CD4-positive, alpha-beta T cell (primary cell): ENCODE data around the gene LNX1. TPM values are rescaled to one million over a fixed set of nuclear protein-coding genes. Genes with fewer than 3 reads are reported as not detected.

Source experiments
- ATAC-seq: fragments of 200-7000 bp; cut with Tn5 transposase; one replicate; pipeline ENCODE4 v1.10.0; 2022; ENCODE audit warnings: mild to moderate bottlenecking; ENCODE audit not compliant: poor library complexity
- CTCF ChIA-PET: fragments of 350-600 bp; sonication (Branson Sonifier 250); formaldehyde crosslinking; loops from one replicate; lab custom pipeline; 2021; ENCODE audit warnings: antibody characterized with exemption, inconsistent platforms; lab: Charles Lee
- POLR2A ChIA-PET: fragments of 350-600 bp; sonication (Branson Sonifier 250); formaldehyde crosslinking; loops from one replicate; lab custom pipeline; 2021; ENCODE audit warnings: antibody characterized with exemption, inconsistent platforms; lab: Charles Lee
- DNase-seq, 14 experiments: peaks; one replicate each; pipeline ENCODE4 v3.0.0-alpha.2; 2013 to 2020; ENCODE audit warnings: mixed read lengths in 2 of 14
- H3K27ac ChIP-seq, 2 donors: one replicate each; pipeline versions ENCODE4 v1.5.1 to v1.7.0; 2013; ENCODE audit warnings: low read length in 2 of 2, low read depth in 1 of 2, mild to moderate bottlenecking in 1 of 2
- H3K27me3 ChIP-seq, 2 experiments: 1 replicate in 1 of 2; 2 replicates in 1 of 2; pipeline versions ENCODE4 v1.6.1 to v1.7.0; 2013; ENCODE audit warnings: low read length in 2 of 2, control low read depth in 1 of 2, mild to moderate bottlenecking in 1 of 2, moderate library complexity in 1 of 2; ENCODE audit not compliant: insufficient read depth in 2 of 2, control insufficient read depth in 1 of 2
- H3K36me3 ChIP-seq: one replicate; pipeline ENCODE4 v1.6.1; 2013; ENCODE audit warnings: low read length, control low read depth; ENCODE audit not compliant: insufficient read depth
- H3K4me1 ChIP-seq: one replicate; pipeline ENCODE4 v1.6.1; 2013; ENCODE audit warnings: low read length, control low read depth; ENCODE audit not compliant: insufficient read depth
- H3K4me3 ChIP-seq: one replicate; pipeline ENCODE4 v1.5.1; 2013; ENCODE audit warnings: mild to moderate bottlenecking, low read length, moderate library complexity
- H3K9me3 ChIP-seq, 2 experiments: 1 replicate in 1 of 2; 2 replicates in 1 of 2; pipeline versions ENCODE4 v1.6.1 to v1.7.0; 2013; ENCODE audit warnings: low read length in 2 of 2, mild to moderate bottlenecking in 2 of 2, control low read depth in 1 of 2, moderate library complexity in 1 of 2; ENCODE audit not compliant: control insufficient read depth in 1 of 2, insufficient read depth in 1 of 2
- H3K27ac Mint-ChIP-seq: one replicate; pipeline ENCODE4 v1.8.0; 2020; ENCODE audit warnings: mixed read lengths
- H3K27me3 Mint-ChIP-seq: one replicate; pipeline ENCODE4 v1.8.0; 2021; ENCODE audit warnings: mixed read lengths
- H3K36me3 Mint-ChIP-seq: one replicate; pipeline ENCODE4 v1.8.0; 2021; ENCODE audit warnings: low read depth, mixed read lengths
- H3K4me1 Mint-ChIP-seq: one replicate; pipeline ENCODE4 v1.8.0; 2021; ENCODE audit warnings: low read depth, mixed read lengths
- H3K4me3 Mint-ChIP-seq: one replicate; pipeline ENCODE4 v1.8.0; 2020; ENCODE audit warnings: mild to moderate bottlenecking, mixed read lengths
- H3K9me3 Mint-ChIP-seq: one replicate; pipeline ENCODE4 v1.8.0; 2020; ENCODE audit warnings: mixed read lengths
- CTCF ChIP-seq: fragments of 200-600 bp; IDR thresholded peaks from one replicate; pipeline ENCODE4 v1.8.0; 2022; ENCODE audit warnings: antibody characterized with exemption, mild to moderate bottlenecking
- intact Hi-C, 2 experiments: fragments of 100-400 bp; cut with DNase I in 1 of 2; cut with micrococcal nuclease in 1 of 2; formaldehyde crosslinking; loops; one replicate each; pipeline versions ENCODE4 v1.15.1 to v1.9.0; 2023 to 2025; cut with DNase I, micrococcal nuclease
- total RNA-seq, 174 experiments: library from RNA in 2 of 174; stranded (reverse) in 2 of 174; gene quantifications; one replicate each; pipeline ENCODE4 v1.2.3 and lab custom pipeline; 2021 to 2026

The LNX1 gene
- total RNA-seq, 2 experiments from 2014 or later = not detected

GRCh38 chr4:53595204-53595603, 3.9 kb upstream of the LNX1 start:
- H3K4me1 ChIP-seq = no peaks in the 10 kb centered on the region
- H3K9me3 ChIP-seq = no peaks in the 10 kb centered on the region
- H3K36me3 Mint-ChIP-seq = no peaks in the 10 kb centered on the region
- no peaks in the 10 kb centered on the region for H3K9me3 Mint-ChIP-seq
- no peak for ATAC-seq
- H3K36me3 ChIP-seq = no peaks in the 10 kb centered on the region
- intact Hi-C loops = no loop called here
- peaks cover 6% of the 10 kb centered on the region for H3K4me1 Mint-ChIP-seq
- H3K27me3 ChIP-seq = peaks cover 5 to 20% of the 10 kb centered on the region in 2 experiments
- H3K27me3 Mint-ChIP-seq = peaks cover 53% of the 10 kb centered on the region
- DNase-seq = no peak
- TF ChIP-seq CTCF = no peak
- no peak overlapping the region for H3K4me3 ChIP-seq
- H3K27ac Mint-ChIP-seq = no peak overlapping the region
- H3K27ac ChIP-seq = no peak overlapping the region
- POLR2A ChIA-PET = no interaction called here
- CTCF ChIA-PET = no interaction called here
- H3K4me3 Mint-ChIP-seq = no peak overlapping the region

GRCh38 chr4:53593765-53594164, 2.5 kb upstream of the LNX1 start:
- no peak overlapping the region for H3K4me3 ChIP-seq
- ATAC-seq (no peak), DNase-seq (no peak)
- Mint-ChIP-seq H3K4me3 (no peak overlapping the region), H3K27ac (no peak overlapping the region), H3K36me3 (no peaks in the 10 kb centered on the region), H3K4me1 (peaks cover 6% of the 10 kb centered on the region), H3K27me3 (peaks cover 65% of the 10 kb centered on the region), H3K9me3 (no peaks in the 10 kb centered on the region)
- TF ChIP-seq CTCF = no peak
- ChIA-PET CTCF (interaction anchor here (1.2 kb wide), 1 partner anchor 11 kb away, joined by 3 read pairs; no protein-coding TSS in a partner anchor), POLR2A (no interaction called here)
- H3K27ac ChIP-seq = no peak overlapping the region
- H3K9me3 ChIP-seq = no peaks in the 10 kb centered on the region
- peaks cover 5 to 20% of the 10 kb centered on the region in 2 experiments for H3K27me3 ChIP-seq
- no peaks in the 10 kb centered on the region for H3K4me1 ChIP-seq
- H3K36me3 ChIP-seq = no peaks in the 10 kb centered on the region
- intact Hi-C loops = no loop called here

- Mint-ChIP-seq H3K4me3 (no peak overlapping the region), H3K36me3 (no peaks in the 10 kb centered on the region), H3K9me3 (no peaks in the 10 kb centered on the region), H3K27ac (no peak overlapping the region), H3K27me3 (peaks cover 71% of the 10 kb centered on the region), H3K4me1 (peaks cover 6% of the 10 kb centered on the region)
- no peaks in the 10 kb centered on the region for H3K4me1 ChIP-seq
- CTCF ChIA-PET = interaction anchor here (1.2 kb wide), 1 partner anchor 10 kb away, joined by 3 read pairs; no protein-coding TSS in a partner anchor
- H3K4me3 ChIP-seq = no peak overlapping the region
- no peak for DNase-seq
- peaks cover 5 to 20% of the 10 kb centered on the region in 2 experiments for H3K27me3 ChIP-seq
- no peaks in the 10 kb centered on the region for H3K9me3 ChIP-seq
- ATAC-seq = no peak
- no peak overlapping the region for H3K27ac ChIP-seq
- POLR2A ChIA-PET = no interaction called here
- TF ChIP-seq CTCF = no peak
- H3K36me3 ChIP-seq = no peaks in the 10 kb centered on the region
- intact Hi-C loops = no loop called here
Observed at GRCh38 chr4:53592686-53593501, 1.6 kb upstream of the LNX1 start.
